Measurements from ENCODE around the gene SLC12A4. TPM values are rescaled to one million over a fixed set of nuclear protein-coding genes. Genes with fewer than 3 reads are reported as not detected.

Gene SLC12A4
- total RNA-seq, 1 donor, result 79.3 TPM

- TF ChIP-seq, protein P1, sequence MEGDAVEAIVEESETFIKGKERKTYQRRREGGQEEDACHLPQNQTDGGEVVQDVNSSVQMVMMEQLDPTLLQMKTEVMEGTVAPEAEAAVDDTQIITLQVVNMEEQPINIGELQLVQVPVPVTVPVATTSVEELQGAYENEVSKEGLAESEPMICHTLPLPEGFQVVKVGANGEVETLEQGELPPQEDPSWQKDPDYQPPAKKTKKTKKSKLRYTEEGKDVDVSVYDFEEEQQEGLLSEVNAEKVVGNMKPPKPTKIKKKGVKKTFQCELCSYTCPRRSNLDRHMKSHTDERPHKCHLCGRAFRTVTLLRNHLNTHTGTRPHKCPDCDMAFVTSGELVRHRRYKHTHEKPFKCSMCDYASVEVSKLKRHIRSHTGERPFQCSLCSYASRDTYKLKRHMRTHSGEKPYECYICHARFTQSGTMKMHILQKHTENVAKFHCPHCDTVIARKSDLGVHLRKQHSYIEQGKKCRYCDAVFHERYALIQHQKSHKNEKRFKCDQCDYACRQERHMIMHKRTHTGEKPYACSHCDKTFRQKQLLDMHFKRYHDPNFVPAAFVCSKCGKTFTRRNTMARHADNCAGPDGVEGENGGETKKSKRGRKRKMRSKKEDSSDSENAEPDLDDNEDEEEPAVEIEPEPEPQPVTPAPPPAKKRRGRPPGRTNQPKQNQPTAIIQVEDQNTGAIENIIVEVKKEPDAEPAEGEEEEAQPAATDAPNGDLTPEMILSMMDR (IDR thresholded peaks at IDR 0.05; ENCODE audit: extremely low read depth, low read depth, low read length), result no peak
- H3K9me3 ChIP-seq (ENCODE audit: low read depth, low read length), result no peaks in the 10 kb centered on the region
- no peak overlapping the region for H3K4me3 ChIP-seq (ENCODE audit: insufficient read depth, low read length)
- peaks cover 20% of the 10 kb centered on the region for H3K79me2 ChIP-seq (ENCODE audit: insufficient read depth, low read length)
- H3K27me3 ChIP-seq (ENCODE audit: insufficient read depth, low read length), result no peaks in the 10 kb centered on the region
- H3K36me3 ChIP-seq (ENCODE audit: insufficient read depth, low read length), result peaks cover 28% of the 10 kb centered on the region
- peaks cover 25% of the 10 kb centered on the region for H4K20me1 ChIP-seq (ENCODE audit: insufficient read depth, low read length)
- H2AFZ ChIP-seq (ENCODE audit: low read length), result no peak overlapping the region
- no peak overlapping the region for H3K4me2 ChIP-seq (ENCODE audit: insufficient read depth, low read length)
- DNase-seq (ENCODE audit: insufficient read length, low spot score, missing footprints), result peak; percentile 25
- H3K4me1 ChIP-seq (ENCODE audit: insufficient read depth, low read length), result peaks cover 20% of the 10 kb centered on the region
- no peak overlapping the region for H3K27ac ChIP-seq (ENCODE audit: low read depth, low read length)
Measured at GRCh38 chr16:67932462-67932840, 36.0 kb downstream of the SLC12A4 start.

DNA sequence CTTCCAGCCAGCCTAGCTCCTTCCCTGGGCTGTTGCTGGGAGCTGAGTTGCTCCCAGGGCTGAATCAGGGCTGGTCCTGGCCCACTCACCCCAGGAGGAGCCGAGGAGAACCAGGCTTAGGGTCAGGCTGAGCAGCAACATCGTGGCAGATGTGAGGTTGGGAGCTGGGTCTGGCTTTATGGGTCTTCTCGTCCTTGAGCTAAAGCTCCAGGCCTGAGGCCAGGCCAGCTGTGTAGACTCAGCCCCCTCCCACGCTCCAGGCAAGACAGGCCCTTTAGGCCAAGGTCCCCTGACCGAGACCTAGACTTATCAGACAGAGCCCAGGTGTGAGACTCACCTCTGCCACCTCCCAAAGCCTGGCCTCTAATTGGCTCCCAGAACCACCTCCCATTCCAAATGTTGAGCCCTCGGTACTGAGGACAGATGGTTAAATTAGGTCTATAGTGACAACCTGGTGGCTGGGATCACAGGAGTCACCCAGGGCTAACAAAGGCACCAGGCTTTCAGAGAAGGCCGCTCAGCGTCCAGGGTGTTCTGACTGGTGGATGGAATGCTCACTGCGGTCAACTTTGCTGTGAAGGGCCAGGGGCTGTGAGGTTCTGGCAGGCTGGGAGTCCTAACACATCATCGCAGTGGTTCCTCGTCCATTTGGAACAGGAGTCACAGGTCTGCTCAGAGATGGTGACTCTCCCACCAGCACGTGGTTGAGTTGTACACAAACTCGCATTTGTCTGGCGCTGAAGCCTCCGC is 36.5 kb downstream of the SLC12A4 start, which contains the start of gene CTRL:
Gene CTRL, minus strand, starts transcription at position 151 of the 750 bp plus-strand sequence. Its CDS starts 10 bp downstream, at position 141.
- H3K27me3 ChIP-seq (ENCODE audit: insufficient read depth, low read length), result no peaks in the 10 kb centered on the region
- TF ChIP-seq, protein P1 (IDR thresholded peaks at IDR 0.05; ENCODE audit: extremely low read depth, low read depth, low read length), result peak; percentile 27
- no peak within 1 kb of the TSS for H3K27ac ChIP-seq (ENCODE audit: low read depth, low read length)
- peaks cover 15% of the 10 kb centered on the region for H3K4me1 ChIP-seq (ENCODE audit: insufficient read depth, low read length)
- H2AFZ ChIP-seq (ENCODE audit: low read length), result no peak within 1 kb of the TSS
- H3K9me3 ChIP-seq (ENCODE audit: low read depth, low read length), result no peaks in the 10 kb centered on the region
- H3K79me2 ChIP-seq (ENCODE audit: insufficient read depth, low read length), result peaks cover 14% of the 10 kb centered on the region
- no peak within 1 kb of the TSS for H3K4me2 ChIP-seq (ENCODE audit: insufficient read depth, low read length)
- H3K36me3 ChIP-seq (ENCODE audit: insufficient read depth, low read length), result peaks cover 31% of the 10 kb centered on the region
- DNase-seq (ENCODE audit: insufficient read length, low spot score, missing footprints), result peak; percentile 83
- H4K20me1 ChIP-seq (ENCODE audit: insufficient read depth, low read length), result peaks cover 31% of the 10 kb centered on the region
- no peak within 1 kb of the TSS for H3K4me3 ChIP-seq (ENCODE audit: insufficient read depth, low read length)

- no peaks in the 10 kb centered on the region for H3K9me3 ChIP-seq (ENCODE audit: low read depth, low read length)
- H3K4me2 ChIP-seq (ENCODE audit: insufficient read depth, low read length), result no peak overlapping the region
- H2AFZ ChIP-seq (ENCODE audit: low read length), result no peak overlapping the region
- H3K79me2 ChIP-seq (ENCODE audit: insufficient read depth, low read length), result peaks cover 12% of the 10 kb centered on the region
- no peak overlapping the region for H3K4me3 ChIP-seq (ENCODE audit: insufficient read depth, low read length)
- TF ChIP-seq, protein P1 (IDR thresholded peaks at IDR 0.05; ENCODE audit: extremely low read depth, low read depth, low read length), result no peak
- no peaks in the 10 kb centered on the region for H3K27me3 ChIP-seq (ENCODE audit: insufficient read depth, low read length)
- no peak overlapping the region for H3K27ac ChIP-seq (ENCODE audit: low read depth, low read length)
- DNase-seq (ENCODE audit: insufficient read length, low spot score, missing footprints), result peak; percentile 65
- H3K4me1 ChIP-seq (ENCODE audit: insufficient read depth, low read length), result peaks cover 25% of the 10 kb centered on the region
- peaks cover 31% of the 10 kb centered on the region for H3K36me3 ChIP-seq (ENCODE audit: insufficient read depth, low read length)
- H4K20me1 ChIP-seq (ENCODE audit: insufficient read depth, low read length), result peaks cover 42% of the 10 kb centered on the region
Measured at GRCh38 chr16:67930678-67931211, 37.7 kb downstream of the SLC12A4 start.

DNA sequence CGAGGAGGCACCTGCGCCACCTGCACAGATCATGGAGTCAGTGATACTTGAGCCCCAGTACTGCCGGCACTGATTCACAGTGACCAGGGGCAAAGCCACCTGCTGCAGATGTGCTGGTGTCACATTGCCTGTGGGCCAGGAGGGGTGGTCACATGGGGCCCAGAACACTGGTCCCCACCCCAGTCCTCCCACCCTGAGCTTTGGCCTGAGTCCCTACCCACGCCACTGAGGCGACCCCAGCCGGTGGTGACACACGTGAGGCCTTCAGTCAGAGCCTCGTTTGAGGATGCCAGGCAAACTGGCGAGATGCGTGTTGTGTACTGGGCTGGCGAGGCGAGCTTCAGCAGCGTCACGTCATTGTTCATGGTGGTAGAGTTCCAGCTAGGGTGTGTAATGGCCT is 38.2 kb downstream of the SLC12A4 start:
- Histone ChIP-seq H3K36me3 (ENCODE audit: insufficient read depth, low read length) (peaks cover 31% of the 10 kb centered on the region), H3K27me3 (ENCODE audit: insufficient read depth, low read length) (no peaks in the 10 kb centered on the region), H3K4me2 (ENCODE audit: insufficient read depth, low read length) (no peak overlapping the region), H3K79me2 (ENCODE audit: insufficient read depth, low read length) (peaks cover 12% of the 10 kb centered on the region), H4K20me1 (ENCODE audit: insufficient read depth, low read length) (peaks cover 46% of the 10 kb centered on the region), H2AFZ (ENCODE audit: low read length) (no peak overlapping the region), H3K4me1 (ENCODE audit: insufficient read depth, low read length) (peaks cover 25% of the 10 kb centered on the region), H3K27ac (ENCODE audit: low read depth, low read length) (no peak overlapping the region), H3K9me3 (ENCODE audit: low read depth, low read length) (no peaks in the 10 kb centered on the region), H3K4me3 (ENCODE audit: insufficient read depth, low read length) (no peak overlapping the region)
- TF ChIP-seq, protein P1 (IDR thresholded peaks at IDR 0.05; ENCODE audit: extremely low read depth, low read depth, low read length), result no peak
- peak; percentile 39 for DNase-seq (ENCODE audit: insufficient read length, low spot score, missing footprints)

Data from osteoblast (primary cell).